ENCODE results near the gene CYP2J2.

DNA sequence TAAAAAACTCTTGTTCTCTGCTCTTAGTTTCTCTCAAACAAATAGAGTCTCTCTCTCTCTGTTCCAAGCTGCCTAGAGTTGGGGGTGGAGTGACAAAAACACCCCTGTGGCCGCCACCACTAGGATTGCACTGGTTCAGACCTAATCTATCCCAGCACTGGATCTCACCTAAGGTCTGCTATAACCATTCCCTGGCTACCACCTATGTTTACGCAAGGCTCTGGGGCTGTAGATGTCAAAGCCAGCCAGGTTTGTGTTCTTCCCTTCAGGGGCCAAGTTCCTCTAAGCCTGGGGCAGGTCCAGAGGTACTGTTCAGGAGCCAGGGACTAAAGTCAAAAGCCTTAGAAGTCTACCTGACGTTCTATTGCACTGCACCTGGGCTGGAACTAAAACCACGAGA, 12.8 kb upstream of the CYP2J2 start:
- TF ChIP-seq EZH2 (IDR thresholded peaks at IDR 0.05; ENCODE audit: borderline replicate concordance, low read length) (no peak), CTCF (IDR thresholded peaks at IDR 0.05; ENCODE audit: low read length) (no peak)

All from OCI-LY1 (cell line).